ENCODE measurements around the gene RBL2.

Gene RBL2

GRCh38 chr16:53458635-53459034 lies 24.4 kb downstream of the RBL2 start:
- Histone ChIP-seq H2AFZ (ENCODE audit: low read depth, low read length) (no peak overlapping the region), H3K4me3 (ENCODE audit: low read length) (no peak overlapping the region), H3K9me3 (ENCODE audit: low read length) (no peaks in the 10 kb centered on the region), H3K27me3 (ENCODE audit: insufficient read depth, low read length) (no peaks in the 10 kb centered on the region), H3K4me1 (ENCODE audit: insufficient read depth, low read length) (no peaks in the 10 kb centered on the region), H3K36me3 (ENCODE audit: insufficient read depth, low read length) (peaks cover 69% of the 10 kb centered on the region)

- H3K27me3 ChIP-seq (ENCODE audit: insufficient read depth, low read length), result no peaks in the 10 kb centered on the region
- H2AFZ ChIP-seq (ENCODE audit: low read depth, low read length), result no peak overlapping the region
- H3K36me3 ChIP-seq (ENCODE audit: insufficient read depth, low read length), result peaks cover 58% of the 10 kb centered on the region
- H3K4me3 ChIP-seq (ENCODE audit: low read length), result no peak overlapping the region
- H3K9me3 ChIP-seq (ENCODE audit: low read length), result no peaks in the 10 kb centered on the region
- H3K4me1 ChIP-seq (ENCODE audit: insufficient read depth, low read length), result no peaks in the 10 kb centered on the region
Observed at GRCh38 chr16:53465606-53466280, 31.5 kb downstream of the RBL2 start.

- Histone ChIP-seq H3K4me3 (ENCODE audit: low read length) (no peak overlapping the region), H2AFZ (ENCODE audit: low read depth, low read length) (no peak overlapping the region), H3K27me3 (ENCODE audit: insufficient read depth, low read length) (no peaks in the 10 kb centered on the region), H3K36me3 (ENCODE audit: insufficient read depth, low read length) (peaks cover 64% of the 10 kb centered on the region), H3K4me1 (ENCODE audit: insufficient read depth, low read length) (no peaks in the 10 kb centered on the region), H3K9me3 (ENCODE audit: low read length) (no peaks in the 10 kb centered on the region)
Observed at GRCh38 chr16:53476867-53477266, 42.6 kb downstream of the RBL2 start.

GRCh38 chr16:53478965-53479364 lies 44.7 kb downstream of the RBL2 start:
- no peaks in the 10 kb centered on the region for H3K4me1 ChIP-seq (ENCODE audit: insufficient read depth, low read length)
- no peaks in the 10 kb centered on the region for H3K27me3 ChIP-seq (ENCODE audit: insufficient read depth, low read length)
- peaks cover 68% of the 10 kb centered on the region for H3K36me3 ChIP-seq (ENCODE audit: insufficient read depth, low read length)
- H3K4me3 ChIP-seq (ENCODE audit: low read length), result no peak overlapping the region
- no peaks in the 10 kb centered on the region for H3K9me3 ChIP-seq (ENCODE audit: low read length)
- H2AFZ ChIP-seq (ENCODE audit: low read depth, low read length), result no peak overlapping the region

- Histone ChIP-seq H3K4me1 (ENCODE audit: insufficient read depth, low read length) (no peaks in the 10 kb centered on the region), H3K4me3 (ENCODE audit: low read length) (no peak overlapping the region), H2AFZ (ENCODE audit: low read depth, low read length) (no peak overlapping the region), H3K9me3 (ENCODE audit: low read length) (peaks cover under 1% of the 10 kb centered on the region), H3K36me3 (ENCODE audit: insufficient read depth, low read length) (peaks cover 74% of the 10 kb centered on the region), H3K27me3 (ENCODE audit: insufficient read depth, low read length) (no peaks in the 10 kb centered on the region)
Observed at GRCh38 chr16:53480394-53480793, 46.1 kb downstream of the RBL2 start.

GRCh38 chr16:53482123-53482522 lies 47.9 kb downstream of the RBL2 start:
- Histone ChIP-seq H2AFZ (ENCODE audit: low read depth, low read length) (no peak overlapping the region), H3K9me3 (ENCODE audit: low read length) (peaks cover 9% of the 10 kb centered on the region), H3K36me3 (ENCODE audit: insufficient read depth, low read length) (peaks cover 81% of the 10 kb centered on the region), H3K27me3 (ENCODE audit: insufficient read depth, low read length) (no peaks in the 10 kb centered on the region), H3K4me1 (ENCODE audit: insufficient read depth, low read length) (no peaks in the 10 kb centered on the region), H3K4me3 (ENCODE audit: low read length) (no peak overlapping the region)

GRCh38 chr16:53484542-53484941 lies 50.3 kb downstream of the RBL2 start:
- H3K27me3 ChIP-seq (ENCODE audit: insufficient read depth, low read length), result no peaks in the 10 kb centered on the region
- H3K9me3 ChIP-seq (ENCODE audit: low read length), result peaks cover 9% of the 10 kb centered on the region
- H2AFZ ChIP-seq (ENCODE audit: low read depth, low read length), result no peak overlapping the region
- H3K4me3 ChIP-seq (ENCODE audit: low read length), result no peak overlapping the region
- no peaks in the 10 kb centered on the region for H3K4me1 ChIP-seq (ENCODE audit: insufficient read depth, low read length)
- H3K36me3 ChIP-seq (ENCODE audit: insufficient read depth, low read length), result peaks cover 81% of the 10 kb centered on the region

GRCh38 chr16:53486230-53486629 lies 52.0 kb downstream of the RBL2 start:
- H3K36me3 ChIP-seq (ENCODE audit: insufficient read depth, low read length), result peaks cover 80% of the 10 kb centered on the region
- H3K4me1 ChIP-seq (ENCODE audit: insufficient read depth, low read length), result no peaks in the 10 kb centered on the region
- no peaks in the 10 kb centered on the region for H3K27me3 ChIP-seq (ENCODE audit: insufficient read depth, low read length)
- peaks cover 9% of the 10 kb centered on the region for H3K9me3 ChIP-seq (ENCODE audit: low read length)
- no peak overlapping the region for H3K4me3 ChIP-seq (ENCODE audit: low read length)
- H2AFZ ChIP-seq (ENCODE audit: low read depth, low read length), result no peak overlapping the region

- no peak overlapping the region for H2AFZ ChIP-seq (ENCODE audit: low read depth, low read length)
Observed at GRCh38 chr16:53489755-53490154, 55.5 kb downstream of the RBL2 start.

GRCh38 chr16:53492503-53492902 lies 58.2 kb downstream of the RBL2 start:
- Histone ChIP-seq H3K27me3 (ENCODE audit: insufficient read depth, low read length) (no peaks in the 10 kb centered on the region), H3K4me1 (ENCODE audit: insufficient read depth, low read length) (no peaks in the 10 kb centered on the region), H3K4me3 (ENCODE audit: low read length) (no peak overlapping the region), H3K9me3 (ENCODE audit: low read length) (no peaks in the 10 kb centered on the region), H3K36me3 (ENCODE audit: insufficient read depth, low read length) (peaks cover 78% of the 10 kb centered on the region), H2AFZ (ENCODE audit: low read depth, low read length) (no peak overlapping the region)

More at GRCh38 chr16:53489755-53490154, 55.5 kb downstream of the RBL2 start:
- no peaks in the 10 kb centered on the region for H3K27me3 ChIP-seq (ENCODE audit: insufficient read depth, low read length)
- peaks cover 80% of the 10 kb centered on the region for H3K36me3 ChIP-seq (ENCODE audit: insufficient read depth, low read length)
- peaks cover 9% of the 10 kb centered on the region for H3K9me3 ChIP-seq (ENCODE audit: low read length)
- no peak overlapping the region for H3K4me3 ChIP-seq (ENCODE audit: low read length)
- no peaks in the 10 kb centered on the region for H3K4me1 ChIP-seq (ENCODE audit: insufficient read depth, low read length)

- Histone ChIP-seq H3K9me3 (ENCODE audit: low read length) (no peaks in the 10 kb centered on the region), H3K4me1 (ENCODE audit: insufficient read depth, low read length) (no peaks in the 10 kb centered on the region), H3K36me3 (ENCODE audit: insufficient read depth, low read length) (peaks cover 69% of the 10 kb centered on the region), H3K27me3 (ENCODE audit: insufficient read depth, low read length) (no peaks in the 10 kb centered on the region), H3K4me3 (ENCODE audit: low read length) (no peak overlapping the region), H2AFZ (ENCODE audit: low read depth, low read length) (no peak overlapping the region)
Observed at GRCh38 chr16:53494636-53495035, 60.4 kb downstream of the RBL2 start.

- Histone ChIP-seq H3K36me3 (ENCODE audit: insufficient read depth, low read length) (peaks cover 62% of the 10 kb centered on the region), H3K4me1 (ENCODE audit: insufficient read depth, low read length) (no peaks in the 10 kb centered on the region), H3K4me3 (ENCODE audit: low read length) (no peak overlapping the region), H3K9me3 (ENCODE audit: low read length) (no peaks in the 10 kb centered on the region), H3K27me3 (ENCODE audit: insufficient read depth, low read length) (no peaks in the 10 kb centered on the region), H2AFZ (ENCODE audit: low read depth, low read length) (no peak overlapping the region)
Observed at GRCh38 chr16:53495325-53495724, 61.1 kb downstream of the RBL2 start.

- no peak overlapping the region for H2AFZ ChIP-seq (ENCODE audit: low read depth, low read length)
- H3K27me3 ChIP-seq (ENCODE audit: insufficient read depth, low read length), result no peaks in the 10 kb centered on the region
- H3K4me3 ChIP-seq (ENCODE audit: low read length), result no peak overlapping the region
- peaks cover 33% of the 10 kb centered on the region for H3K36me3 ChIP-seq (ENCODE audit: insufficient read depth, low read length)
- H3K9me3 ChIP-seq (ENCODE audit: low read length), result no peaks in the 10 kb centered on the region
- H3K4me1 ChIP-seq (ENCODE audit: insufficient read depth, low read length), result peaks cover 13% of the 10 kb centered on the region
Observed at GRCh38 chr16:53498984-53499383, 64.7 kb downstream of the RBL2 start.

Data from neuron (in vitro differentiated cells).